K562 (cell line): ENCODE results near the gene CAMK1D. TPM values are rescaled to one million over a fixed set of nuclear protein-coding genes. Genes with fewer than 3 reads are reported as not detected.

Source experiments
- ATAC-seq: fragments of 200-7000 bp; cut with Tn5 transposase; 3 replicates; pipeline ENCODE4 v1.9.1; 2020; ENCODE audit warnings: moderate library complexity
- BruUV-seq: library from RNA; stranded (reverse); fragments of 400-500 nt; replicated peaks from 2 replicates; lab custom pipeline; 2021; lab: Mats Ljungman, UMichigan
- CTCF ChIA-PET: fragments of 300-600 bp; formaldehyde crosslinking; extraction: SDS; loops from one replicate; lab custom pipeline; 2021; ENCODE audit warnings: low intra/inter-chr PET ratio; lab: Yijun Ruan, JAX
- POLR2A ChIA-PET: fragments of 300-600, 350-650 bp; sonication (Branson Sonifier 250); formaldehyde crosslinking; extraction: SDS; loops from one replicate; lab custom pipeline; 2021; ENCODE audit warnings: antibody characterized with exemption, inconsistent platforms; lab: Yijun Ruan, JAX
- DNase-seq, 4 experiments: peaks; one replicate each; pipeline versions ENCODE4 v3.0.0 to v3.0.0-alpha.2; 2011 to 2018; ENCODE audit warnings: low spot score in 3 of 4, mixed read lengths in 3 of 4; ENCODE audit errors: extremely low read depth in 1 of 4
- FAIRE-seq: peaks from 2 replicates; lab custom pipeline; 2011; peaks lifted over from hg19 to GRCh38; lab: Jason Lieb, UNC
- H2AFZ ChIP-seq: 2 replicates; pipeline ENCODE4 v1.6.0; 2011; ENCODE audit warnings: low read depth, low read length, control low read depth, inconsistent platforms
- H3K27ac ChIP-seq: fragments of 200-600 bp; 3 replicates; pipeline ENCODE4 v1.8.0; 2011; ENCODE audit warnings: low read depth, mild to moderate bottlenecking, control low read depth, inconsistent platforms, low read length, moderate library complexity, mixed read lengths; ENCODE audit errors: extremely low read depth
- H3K27me3 ChIP-seq, 2 experiments: fragments of 300-600 bp in 1 of 2; 2 replicates in 1 of 2; 3 replicates in 1 of 2; pipeline versions ENCODE4 v1.6.0 to v1.8.0; 2011; ENCODE audit warnings: inconsistent platforms in 2 of 2, low read length in 2 of 2, mild to moderate bottlenecking in 1 of 2, mixed read lengths in 1 of 2, moderate library complexity in 1 of 2; ENCODE audit not compliant: control insufficient read depth in 2 of 2, insufficient read depth in 2 of 2
- H3K36me3 ChIP-seq: fragments of 300-600 bp; 3 replicates; pipeline ENCODE4 v1.8.0; 2011; ENCODE audit warnings: mild to moderate bottlenecking, low read length, inconsistent platforms; ENCODE audit not compliant: control insufficient read depth, insufficient read depth
- H3K4me1 ChIP-seq, 2 experiments: fragments of 200-600 bp in 1 of 2; replicated peaks in 1 of 2; 2 replicates in 1 of 2; 3 replicates in 1 of 2; pipeline versions ENCODE4 v1.5.1 to v1.8.0; 2011; ENCODE audit warnings: inconsistent platforms in 2 of 2, low read length in 2 of 2, mild to moderate bottlenecking in 1 of 2, mixed read lengths in 1 of 2, moderate library complexity in 1 of 2; ENCODE audit not compliant: control insufficient read depth in 2 of 2, insufficient read depth in 2 of 2
- H3K4me2 ChIP-seq: 2 replicates; pipeline ENCODE4 v1.6.1; 2011; ENCODE audit warnings: low read length, control low read depth, inconsistent platforms, mixed read lengths; ENCODE audit not compliant: insufficient read depth
- H3K4me3 ChIP-seq: fragments of 200-600 bp; sonication (generic), shearing (Covaris generic); 2 replicates; pipeline ENCODE4 v1.5.1; 2016; ENCODE audit warnings: control low read depth, inconsistent platforms
- H3K79me2 ChIP-seq: fragments of 200-600 bp; 3 replicates; pipeline ENCODE4 v1.8.0; 2011; ENCODE audit warnings: low read length, inconsistent platforms; ENCODE audit not compliant: control insufficient read depth, insufficient read depth
- H3K9ac ChIP-seq, 2 experiments: 2 replicates each; pipeline versions ENCODE4 v1.6.0 to v1.6.1; 2011; ENCODE audit warnings: low read depth in 2 of 2, low read length in 2 of 2, control low read depth in 1 of 2, inconsistent platforms in 1 of 2, mild to moderate bottlenecking in 1 of 2, mixed read lengths in 1 of 2; ENCODE audit not compliant: insufficient read depth in 1 of 2
- H3K9me1 ChIP-seq: one replicate; pipeline ENCODE4 v1.6.0; 2011; ENCODE audit warnings: inconsistent platforms, mild to moderate bottlenecking, low read length, moderate library complexity; ENCODE audit not compliant: control insufficient read depth, insufficient read depth
- H3K9me3 ChIP-seq: replicated peaks from 2 replicates; pipeline ENCODE4 v1.5.1; 2011; ENCODE audit warnings: low read depth, low read length, inconsistent platforms; ENCODE audit not compliant: control insufficient read depth, insufficient read depth
- H4K20me1 ChIP-seq: replicated peaks from 2 replicates; pipeline ENCODE4 v1.6.1; 2011; ENCODE audit warnings: low read length, inconsistent platforms, mixed read lengths; ENCODE audit not compliant: control insufficient read depth, insufficient read depth
- CBX5 ChIP-seq: IDR thresholded peaks from 2 replicates; pipeline ENCODE4 v1.6.1; 2014; ENCODE audit warnings: low read depth, borderline replicate concordance
- LARP7 ChIP-seq: fragments of 450-650 bp; IDR thresholded peaks from 2 replicates; pipeline ENCODE4 v1.6.1; 2016
- MAFK ChIP-seq: IDR thresholded peaks from 2 replicates; pipeline ENCODE4 v1.6.1; 2011; ENCODE audit warnings: low read length, improper control_type of control experiment
- MTA2 ChIP-seq: fragments of 450-650 bp; IDR thresholded peaks from 2 replicates; pipeline ENCODE4 v1.6.1; 2016; ENCODE audit warnings: low read depth
- POLR3A ChIP-seq: IDR thresholded peaks from 2 replicates; pipeline ENCODE4 v1.6.1; 2011; ENCODE audit warnings: borderline replicate concordance, mild to moderate bottlenecking, moderate library complexity; ENCODE audit not compliant: insufficient read length, insufficient read depth; ENCODE audit errors: extremely low read depth
- U2AF2 ChIP-seq: fragments of 200-400 bp; formaldehyde crosslinking; optimal IDR thresholded peaks from 2 replicates; pipeline ENCODE3; 2017; ENCODE audit warnings: low read depth, mild to moderate bottlenecking, low read length
- ZNF583 ChIP-seq: fragments of 250-450 bp; sonication (Bioruptor Pico); IDR thresholded peaks from 2 replicates; pipeline ENCODE4 v1.4.0; 2020
- ZNF584 ChIP-seq: fragments of 200-800 bp; sonication (Bioruptor generic); IDR thresholded peaks from 2 replicates; pipeline ENCODE4 v1.6.1; 2016; ENCODE audit warnings: low read depth, mild to moderate bottlenecking, missing genetic modification characterization, missing compliant biosample characterization
- WGBS: fragments of 100-300 bp; shearing (Covaris generic); methylation state at CpG from one replicate; pipeline ENCODE4 v1.1.6; 2016; ENCODE audit warnings: low coverage, mixed read lengths; ENCODE audit not compliant: insufficient coverage; ENCODE audit errors: missing lambda C conversion rate; 5-methylcytosine and 5-hydroxymethylcytosine counted together
- in situ Hi-C: fragments of 300-500 bp; cut with MboI; formaldehyde crosslinking; loops from 4 replicates; pipeline ENCODE4 v1.15.0; 2018; ENCODE audit warnings: inconsistent platforms, mixed read lengths
- intact Hi-C: fragments of 100-400 bp; cut with micrococcal nuclease; formaldehyde crosslinking; loops from 2 replicates; pipeline ENCODE4 v1.14.2; 2022
- polyA plus RNA-seq, 8 experiments: library from polyadenylated mRNA; depleted of rRNA in 4 of 8; stranded (reverse) in 5 of 8; unstranded in 3 of 8; fragments of >200 nt; fragmentation: Nextera tagmentation in 2 of 8; fragmentation: Illumina TruSeq in 1 of 8; extraction: Ambion mirVana in 2 of 8; extraction: Trizol in 1 of 8; gene quantifications; 2 replicates each; pipeline versions ENCODE4 v1.2.1 to v1.2.3, GENCODE V29; 2011 to 2014; ENCODE audit warnings: inconsistent platforms in 1 of 8, missing spikeins in 1 of 8
- total RNA-seq, 7 experiments: library from RNA; depleted of rRNA in 6 of 7; stranded (reverse); fragments of >200 nt in 6 of 7; fragmentation: Illumina TruSeq in 2 of 7; extraction: Trizol in 2 of 7; gene quantifications; 2 replicates each; pipeline versions ENCODE4 v1.2.1 to v1.2.3, GENCODE V29; 2011 to 2021; ENCODE audit warnings: low replicate concordance in 1 of 7
- TF ChIP-seq, protein P1 (sequence below): fragments of 450-650 bp; formaldehyde crosslinking; IDR thresholded peaks from 2 replicates; pipeline ENCODE4 v1.4.0; 2022; ENCODE audit warnings: missing genetic modification characterization
- TF ChIP-seq, protein P2 (sequence below), 2 experiments: fragments of 450-650 bp; formaldehyde crosslinking in 1 of 2; IDR thresholded peaks; 2 replicates each; pipeline versions ENCODE4 v1.4.0 to v1.6.1; 2014 to 2020; ENCODE audit warnings: mild to moderate bottlenecking in 2 of 2, borderline replicate concordance in 1 of 2, low read depth in 1 of 2
- TF ChIP-seq, protein P3 (sequence below): fragments of 250-450 bp; sonication (Bioruptor Pico); IDR thresholded peaks from 2 replicates; pipeline ENCODE4 v1.5.0; 2022; ENCODE audit warnings: mild to moderate bottlenecking

The CAMK1D gene
- total and polyA plus RNA-seq, 9 of the 15 experiments (the other 6 are each of a cell fraction or from before 2014, with no cell fraction given), result 0.12 to 0.24 (median 0.20) TPM; not detected in 5

DNA sequence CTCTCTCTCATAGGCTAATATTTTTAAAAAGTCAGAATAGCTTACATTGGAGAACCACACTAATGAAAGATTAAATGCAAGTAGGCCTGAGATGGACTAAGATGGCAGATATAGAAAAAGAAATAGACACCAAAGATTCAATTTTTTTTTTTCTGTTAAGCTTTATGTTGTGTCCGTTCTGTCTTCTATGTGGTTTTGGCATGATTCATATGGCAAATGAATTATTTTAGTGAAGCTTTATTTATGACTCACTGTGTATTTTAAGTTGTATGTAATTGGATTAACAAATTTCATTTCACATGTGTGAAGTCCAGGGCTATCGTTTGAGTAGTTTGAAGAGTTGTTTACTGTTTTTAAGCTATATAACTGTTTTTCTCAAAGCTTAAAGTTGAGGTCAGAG lies 214.8 kb downstream of the CAMK1D start:
- DNase-seq (no peak), FAIRE-seq (no peak), ATAC-seq (no peak)
- H3K9ac ChIP-seq, result no peak overlapping the region
- intact Hi-C loops (no loop called here), in situ Hi-C loops (no loop called here)
- H3K27ac ChIP-seq, result no peak overlapping the region
- no peaks in the 10 kb centered on the region for H3K9me3 ChIP-seq
- H3K4me1 ChIP-seq, result no peaks in the 10 kb centered on the region
- ChIA-PET CTCF (no interaction called here), POLR2A (interaction anchor here (0.8 kb wide), 1 partner anchor 72 kb away, joined by 3 read pairs; no protein-coding TSS in a partner anchor)
- no peaks in the 10 kb centered on the region for H3K79me2 ChIP-seq
- H3K4me2 ChIP-seq, result no peak overlapping the region
- no peak overlapping the region for H2AFZ ChIP-seq
- BruUV-seq, result no TSS peak
- no peaks in the 10 kb centered on the region for H3K9me1 ChIP-seq
- no peak overlapping the region for H3K4me3 ChIP-seq
- WGBS, result 0% methylated on average over 2 of the region's 2 CpGs
- H3K36me3 ChIP-seq, result no peaks in the 10 kb centered on the region
- H3K27me3 ChIP-seq, result peaks cover 25 to 49% of the 10 kb centered on the region in 2 experiments; a peak in 4 of 5 replicates
- H4K20me1 ChIP-seq, result no peaks in the 10 kb centered on the region
- no peak for TF ChIP-seq ZNF584
- no peak for TF ChIP-seq MTA2
- TF ChIP-seq CBX5, result no peak
- TF ChIP-seq MAFK, result no peak
- TF ChIP-seq U2AF2, result no peak
- TF ChIP-seq, protein P1, sequence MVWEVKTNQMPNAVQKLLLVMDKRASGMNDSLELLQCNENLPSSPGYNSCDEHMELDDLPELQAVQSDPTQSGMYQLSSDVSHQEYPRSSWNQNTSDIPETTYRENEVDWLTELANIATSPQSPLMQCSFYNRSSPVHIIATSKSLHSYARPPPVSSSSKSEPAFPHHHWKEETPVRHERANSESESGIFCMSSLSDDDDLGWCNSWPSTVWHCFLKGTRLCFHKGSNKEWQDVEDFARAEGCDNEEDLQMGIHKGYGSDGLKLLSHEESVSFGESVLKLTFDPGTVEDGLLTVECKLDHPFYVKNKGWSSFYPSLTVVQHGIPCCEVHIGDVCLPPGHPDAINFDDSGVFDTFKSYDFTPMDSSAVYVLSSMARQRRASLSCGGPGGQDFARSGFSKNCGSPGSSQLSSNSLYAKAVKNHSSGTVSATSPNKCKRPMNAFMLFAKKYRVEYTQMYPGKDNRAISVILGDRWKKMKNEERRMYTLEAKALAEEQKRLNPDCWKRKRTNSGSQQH (CRISPR knock-in tag), result no peak
- no peak for TF ChIP-seq POLR3A
- no peak for TF ChIP-seq ZNF583 (CRISPR knock-in tag)
- TF ChIP-seq, protein P2, sequence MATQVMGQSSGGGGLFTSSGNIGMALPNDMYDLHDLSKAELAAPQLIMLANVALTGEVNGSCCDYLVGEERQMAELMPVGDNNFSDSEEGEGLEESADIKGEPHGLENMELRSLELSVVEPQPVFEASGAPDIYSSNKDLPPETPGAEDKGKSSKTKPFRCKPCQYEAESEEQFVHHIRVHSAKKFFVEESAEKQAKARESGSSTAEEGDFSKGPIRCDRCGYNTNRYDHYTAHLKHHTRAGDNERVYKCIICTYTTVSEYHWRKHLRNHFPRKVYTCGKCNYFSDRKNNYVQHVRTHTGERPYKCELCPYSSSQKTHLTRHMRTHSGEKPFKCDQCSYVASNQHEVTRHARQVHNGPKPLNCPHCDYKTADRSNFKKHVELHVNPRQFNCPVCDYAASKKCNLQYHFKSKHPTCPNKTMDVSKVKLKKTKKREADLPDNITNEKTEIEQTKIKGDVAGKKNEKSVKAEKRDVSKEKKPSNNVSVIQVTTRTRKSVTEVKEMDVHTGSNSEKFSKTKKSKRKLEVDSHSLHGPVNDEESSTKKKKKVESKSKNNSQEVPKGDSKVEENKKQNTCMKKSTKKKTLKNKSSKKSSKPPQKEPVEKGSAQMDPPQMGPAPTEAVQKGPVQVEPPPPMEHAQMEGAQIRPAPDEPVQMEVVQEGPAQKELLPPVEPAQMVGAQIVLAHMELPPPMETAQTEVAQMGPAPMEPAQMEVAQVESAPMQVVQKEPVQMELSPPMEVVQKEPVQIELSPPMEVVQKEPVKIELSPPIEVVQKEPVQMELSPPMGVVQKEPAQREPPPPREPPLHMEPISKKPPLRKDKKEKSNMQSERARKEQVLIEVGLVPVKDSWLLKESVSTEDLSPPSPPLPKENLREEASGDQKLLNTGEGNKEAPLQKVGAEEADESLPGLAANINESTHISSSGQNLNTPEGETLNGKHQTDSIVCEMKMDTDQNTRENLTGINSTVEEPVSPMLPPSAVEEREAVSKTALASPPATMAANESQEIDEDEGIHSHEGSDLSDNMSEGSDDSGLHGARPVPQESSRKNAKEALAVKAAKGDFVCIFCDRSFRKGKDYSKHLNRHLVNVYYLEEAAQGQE (IDR thresholded peaks at IDR 0.05; ENCODE audit: borderline replicate concordance), result no peak
- TF ChIP-seq, protein P2 (CRISPR knock-in tag; IDR thresholded peaks at IDR 0.05; ENCODE audit: low read depth), result no peak
- TF ChIP-seq, protein P3, sequence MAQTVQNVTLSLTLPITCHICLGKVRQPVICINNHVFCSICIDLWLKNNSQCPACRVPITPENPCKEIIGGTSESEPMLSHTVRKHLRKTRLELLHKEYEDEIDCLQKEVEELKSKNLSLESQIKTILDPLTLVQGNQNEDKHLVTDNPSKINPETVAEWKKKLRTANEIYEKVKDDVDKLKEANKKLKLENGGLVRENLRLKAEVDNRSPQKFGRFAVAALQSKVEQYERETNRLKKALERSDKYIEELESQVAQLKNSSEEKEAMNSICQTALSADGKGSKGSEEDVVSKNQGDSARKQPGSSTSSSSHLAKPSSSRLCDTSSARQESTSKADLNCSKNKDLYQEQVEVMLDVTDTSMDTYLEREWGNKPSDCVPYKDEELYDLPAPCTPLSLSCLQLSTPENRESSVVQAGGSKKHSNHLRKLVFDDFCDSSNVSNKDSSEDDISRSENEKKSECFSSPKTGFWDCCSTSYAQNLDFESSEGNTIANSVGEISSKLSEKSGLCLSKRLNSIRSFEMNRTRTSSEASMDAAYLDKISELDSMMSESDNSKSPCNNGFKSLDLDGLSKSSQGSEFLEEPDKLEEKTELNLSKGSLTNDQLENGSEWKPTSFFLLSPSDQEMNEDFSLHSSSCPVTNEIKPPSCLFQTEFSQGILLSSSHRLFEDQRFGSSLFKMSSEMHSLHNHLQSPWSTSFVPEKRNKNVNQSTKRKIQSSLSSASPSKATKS (CRISPR knock-in tag), result no peak
- no peak for TF ChIP-seq LARP7
